Skeletal muscle satellite cell (primary cell): ENCODE data around the gene ADCY2.

Experiments used
- H3K27me3 ChIP-seq: 2 replicates; pipeline ENCODE4 v1.7.0; 2013; ENCODE audit warnings: low read length; ENCODE audit not compliant: control insufficient read depth, insufficient read depth
- H3K36me3 ChIP-seq: 2 replicates; pipeline ENCODE4 v1.7.0; 2013; ENCODE audit warnings: mild to moderate bottlenecking, control low read depth, low read length; ENCODE audit not compliant: insufficient read depth
- H3K4me1 ChIP-seq: 2 replicates; pipeline ENCODE4 v1.7.0; 2013; ENCODE audit warnings: low read length; ENCODE audit not compliant: control insufficient read depth, insufficient read depth
- H3K4me2 ChIP-seq: 2 replicates; pipeline ENCODE4 v1.7.0; 2013; ENCODE audit warnings: mild to moderate bottlenecking, low read length
- H3K4me3 ChIP-seq: 2 replicates; pipeline ENCODE4 v1.7.0; 2013; ENCODE audit warnings: low read length
- H3K9ac ChIP-seq: 2 replicates; pipeline ENCODE4 v1.7.0; 2013; ENCODE audit warnings: mild to moderate bottlenecking, low read depth, low read length, moderate library complexity
- H3K9me3 ChIP-seq: replicated peaks from 2 replicates; pipeline ENCODE4 v1.7.0; 2013; ENCODE audit warnings: mild to moderate bottlenecking, control low read depth, low read length

ADCY2 gene

DNA sequence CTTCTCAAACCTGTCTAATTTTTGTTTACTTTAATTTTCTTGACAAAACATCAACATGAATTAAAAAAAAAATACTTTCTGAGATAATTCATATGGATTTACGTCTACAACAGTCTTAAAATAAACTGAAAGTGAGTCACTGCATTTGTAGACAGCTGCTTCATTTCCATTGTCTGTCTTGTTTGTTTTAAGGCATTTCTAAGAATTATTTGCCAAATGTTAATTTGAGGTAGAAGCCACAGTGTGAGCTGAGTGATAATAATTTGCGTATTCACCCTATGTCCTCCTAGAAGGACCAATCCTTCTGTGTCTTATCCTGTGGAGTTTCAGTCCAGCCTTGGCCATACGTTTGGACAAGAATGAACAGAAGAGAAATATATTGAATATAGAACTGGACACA is 280.5 kb downstream of the ADCY2 start:
- no peaks in the 10 kb centered on the region for H3K36me3 ChIP-seq
- H3K4me2 ChIP-seq = no peak overlapping the region
- H3K9ac ChIP-seq = no peak overlapping the region
- H3K4me1 ChIP-seq = no peaks in the 10 kb centered on the region
- no peaks in the 10 kb centered on the region for H3K27me3 ChIP-seq
- no peaks in the 10 kb centered on the region for H3K9me3 ChIP-seq
- no peak overlapping the region for H3K4me3 ChIP-seq

- Histone ChIP-seq H3K9me3 (no peaks in the 10 kb centered on the region), H3K36me3 (no peaks in the 10 kb centered on the region), H3K27me3 (no peaks in the 10 kb centered on the region), H3K9ac (no peak overlapping the region), H3K4me1 (no peaks in the 10 kb centered on the region), H3K4me3 (no peak overlapping the region), H3K4me2 (no peak overlapping the region)
Measured at GRCh38 chr5:7678030-7678429, 282.1 kb downstream of the ADCY2 start.

DNA sequence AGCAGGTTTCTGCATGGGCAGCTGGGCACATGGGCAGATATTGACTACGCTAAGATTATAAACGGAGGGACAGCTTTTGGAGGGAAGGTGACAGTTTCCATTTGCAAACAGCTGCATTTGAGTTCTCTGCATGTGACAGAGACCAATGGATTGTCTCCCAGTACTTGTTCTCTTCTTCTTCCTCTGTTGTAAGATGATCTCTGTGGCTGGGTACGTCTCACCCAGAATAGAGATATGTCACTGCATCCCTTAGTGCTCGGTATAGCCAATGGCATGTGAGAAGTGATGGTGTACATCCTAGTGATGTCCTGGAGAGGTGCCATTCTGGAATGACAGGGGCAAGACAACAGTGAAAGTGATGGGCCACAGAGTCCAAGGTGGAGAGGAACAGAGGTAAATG is 283.7 kb downstream of the ADCY2 start:
- Histone ChIP-seq H3K9me3 (no peaks in the 10 kb centered on the region), H3K9ac (no peak overlapping the region), H3K4me2 (no peak overlapping the region)

DNA sequence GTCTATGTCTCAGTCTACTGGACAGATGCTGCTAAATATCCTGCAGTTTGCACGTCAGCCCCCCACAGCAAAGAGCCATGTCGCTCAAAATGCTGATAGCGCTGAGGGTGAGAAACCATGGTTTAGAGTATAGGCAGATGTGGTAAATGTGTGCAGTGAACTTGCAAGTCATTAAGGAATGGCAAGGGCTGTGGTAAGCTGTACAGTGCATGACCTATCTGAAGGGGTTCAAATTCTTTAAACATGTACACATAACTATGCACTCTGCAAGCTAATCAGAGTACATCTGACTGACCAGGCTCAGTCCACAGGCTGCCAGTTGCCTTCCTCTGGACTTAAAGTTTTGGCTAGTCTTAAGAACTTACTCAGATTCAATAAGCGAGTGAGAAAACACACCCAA is 284.3 kb downstream of the ADCY2 start:
- Histone ChIP-seq H3K4me3 (no peak overlapping the region), H3K9ac (no peak overlapping the region), H3K4me1 (no peaks in the 10 kb centered on the region), H3K36me3 (no peaks in the 10 kb centered on the region), H3K27me3 (no peaks in the 10 kb centered on the region), H3K4me2 (no peak overlapping the region), H3K9me3 (no peaks in the 10 kb centered on the region)

More for the DNA sequence above, 283.7 kb downstream of the ADCY2 start:
- Histone ChIP-seq H3K36me3 (no peaks in the 10 kb centered on the region), H3K27me3 (no peaks in the 10 kb centered on the region), H3K4me1 (no peaks in the 10 kb centered on the region), H3K4me3 (no peak overlapping the region)

DNA sequence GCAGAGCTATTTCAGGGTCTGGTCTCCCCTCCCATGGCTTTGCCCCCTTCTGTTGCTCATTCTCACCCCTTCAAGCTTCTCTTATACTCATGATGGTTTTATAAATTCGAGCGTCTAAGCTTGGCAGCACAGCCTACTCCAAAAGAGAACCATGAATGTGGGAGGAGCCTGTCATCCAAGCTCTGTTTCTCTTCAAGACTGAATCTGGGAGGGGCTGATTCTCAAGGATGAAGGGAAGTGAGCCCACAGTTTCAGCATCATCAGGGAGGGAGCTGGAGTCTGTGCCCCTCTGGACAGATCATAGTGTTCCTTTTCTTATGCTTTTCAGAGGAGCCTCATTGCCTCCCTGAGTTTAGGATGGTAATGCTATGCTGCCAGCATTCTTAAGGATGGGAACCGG is 286.4 kb downstream of the ADCY2 start:
- H3K4me1 ChIP-seq = no peaks in the 10 kb centered on the region
- no peaks in the 10 kb centered on the region for H3K36me3 ChIP-seq
- H3K27me3 ChIP-seq = no peaks in the 10 kb centered on the region
- no peak overlapping the region for H3K4me3 ChIP-seq
- no peak overlapping the region for H3K9ac ChIP-seq
- H3K4me2 ChIP-seq = no peak overlapping the region
- no peaks in the 10 kb centered on the region for H3K9me3 ChIP-seq

GRCh38 chr5:7683753-7684152 is 287.8 kb downstream of the ADCY2 start:
- Histone ChIP-seq H3K4me1 (no peaks in the 10 kb centered on the region), H3K9me3 (no peaks in the 10 kb centered on the region), H3K36me3 (no peaks in the 10 kb centered on the region), H3K27me3 (no peaks in the 10 kb centered on the region), H3K4me3 (no peak overlapping the region), H3K9ac (no peak overlapping the region), H3K4me2 (no peak overlapping the region)

DNA sequence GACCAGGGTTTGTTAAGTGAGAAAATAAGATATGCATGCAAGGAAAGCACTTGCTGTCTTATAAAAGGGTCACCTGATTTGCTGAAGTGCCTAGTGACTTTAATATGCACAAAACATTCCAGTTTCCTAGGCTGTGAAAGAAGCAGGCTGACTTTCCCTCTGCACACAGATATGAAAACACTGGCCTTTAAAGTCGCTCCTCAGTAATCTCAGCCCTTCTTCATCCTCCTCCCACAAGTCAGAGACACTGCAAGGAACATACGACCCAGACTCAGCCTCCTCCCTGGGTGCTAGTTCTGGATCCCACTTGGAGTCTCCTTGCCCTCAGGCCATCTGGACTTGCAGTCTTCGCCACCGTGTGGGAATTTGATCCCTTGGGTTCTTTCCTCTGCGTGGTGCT is 288.9 kb downstream of the ADCY2 start:
- Histone ChIP-seq H3K36me3 (no peaks in the 10 kb centered on the region), H3K9ac (no peak overlapping the region), H3K4me1 (no peaks in the 10 kb centered on the region), H3K4me3 (no peak overlapping the region), H3K27me3 (no peaks in the 10 kb centered on the region), H3K4me2 (no peak overlapping the region), H3K9me3 (no peaks in the 10 kb centered on the region)

DNA sequence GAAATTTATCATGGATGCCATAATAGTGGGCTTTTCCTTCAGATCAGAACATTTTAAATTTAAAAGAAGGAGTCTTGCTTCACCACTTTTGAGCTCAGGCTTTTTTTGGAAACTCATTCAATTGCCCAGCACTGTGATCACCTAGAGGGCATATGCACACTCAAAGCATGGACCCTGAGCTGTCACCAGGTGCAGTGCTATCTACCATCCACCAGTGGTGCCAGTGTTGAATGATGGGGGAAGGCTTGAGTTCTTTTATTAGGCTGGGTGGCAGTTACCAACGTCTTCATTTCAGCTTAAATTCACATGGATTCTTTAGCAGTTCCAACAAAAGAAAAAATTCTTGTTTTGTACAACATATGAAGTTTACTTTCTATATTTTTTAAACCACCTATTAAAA is 290.9 kb downstream of the ADCY2 start:
- H3K9me3 ChIP-seq = no peaks in the 10 kb centered on the region
- H3K36me3 ChIP-seq = no peaks in the 10 kb centered on the region
- H3K27me3 ChIP-seq = no peaks in the 10 kb centered on the region
- H3K9ac ChIP-seq = no peak overlapping the region
- no peak overlapping the region for H3K4me2 ChIP-seq
- no peaks in the 10 kb centered on the region for H3K4me1 ChIP-seq
- H3K4me3 ChIP-seq = no peak overlapping the region

GRCh38 chr5:7690557-7690956 is 294.6 kb downstream of the ADCY2 start:
- no peaks in the 10 kb centered on the region for H3K27me3 ChIP-seq
- no peaks in the 10 kb centered on the region for H3K4me1 ChIP-seq
- no peak overlapping the region for H3K4me3 ChIP-seq
- H3K4me2 ChIP-seq = no peak overlapping the region
- no peaks in the 10 kb centered on the region for H3K9me3 ChIP-seq
- H3K9ac ChIP-seq = no peak overlapping the region
- no peaks in the 10 kb centered on the region for H3K36me3 ChIP-seq

DNA sequence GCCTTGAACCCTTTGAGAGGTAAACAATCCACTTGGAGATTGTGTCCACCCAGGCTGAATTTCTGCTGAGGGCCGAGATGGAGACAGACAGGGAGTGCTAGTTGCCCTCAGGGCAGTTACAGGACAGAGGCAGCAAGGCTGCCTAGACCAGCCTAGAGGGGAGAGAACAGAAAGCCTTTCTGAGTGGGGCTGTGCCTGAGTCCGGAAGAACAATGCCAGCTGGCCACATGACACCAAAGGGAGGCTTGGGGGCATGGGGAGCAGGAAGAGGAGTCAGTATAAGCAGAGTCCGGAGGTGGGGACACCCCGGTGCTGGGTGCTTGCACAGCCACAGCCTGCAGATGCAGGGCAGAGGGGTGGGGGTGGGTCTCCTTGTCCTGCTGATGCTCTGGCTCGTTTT is 309.3 kb downstream of the ADCY2 start:
- Histone ChIP-seq H3K4me1 (no peaks in the 10 kb centered on the region), H3K4me3 (no peak overlapping the region), H3K27me3 (no peaks in the 10 kb centered on the region), H3K9ac (no peak overlapping the region), H3K36me3 (no peaks in the 10 kb centered on the region), H3K4me2 (no peak overlapping the region), H3K9me3 (no peaks in the 10 kb centered on the region)

DNA sequence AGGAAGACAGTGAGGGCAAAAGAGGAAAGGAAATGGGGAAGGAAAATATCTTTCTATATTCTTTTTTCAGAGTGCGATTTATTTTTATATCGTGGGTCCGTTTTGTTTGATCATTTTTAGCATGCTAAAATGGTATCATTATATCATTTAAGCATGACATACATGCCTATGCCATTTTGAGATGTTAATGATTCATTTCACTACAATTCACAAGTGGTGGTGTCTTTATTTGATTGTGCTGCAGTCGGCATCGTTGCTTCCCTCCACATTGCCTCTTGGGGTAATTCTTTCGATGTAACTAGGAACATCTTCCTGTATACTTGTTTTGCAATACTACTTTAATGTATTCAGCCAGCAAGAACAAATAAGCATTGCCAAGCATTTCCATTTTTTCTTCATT is 309.8 kb downstream of the ADCY2 start:
- Histone ChIP-seq H3K27me3 (no peaks in the 10 kb centered on the region), H3K4me3 (no peak overlapping the region), H3K4me1 (no peaks in the 10 kb centered on the region)

DNA sequence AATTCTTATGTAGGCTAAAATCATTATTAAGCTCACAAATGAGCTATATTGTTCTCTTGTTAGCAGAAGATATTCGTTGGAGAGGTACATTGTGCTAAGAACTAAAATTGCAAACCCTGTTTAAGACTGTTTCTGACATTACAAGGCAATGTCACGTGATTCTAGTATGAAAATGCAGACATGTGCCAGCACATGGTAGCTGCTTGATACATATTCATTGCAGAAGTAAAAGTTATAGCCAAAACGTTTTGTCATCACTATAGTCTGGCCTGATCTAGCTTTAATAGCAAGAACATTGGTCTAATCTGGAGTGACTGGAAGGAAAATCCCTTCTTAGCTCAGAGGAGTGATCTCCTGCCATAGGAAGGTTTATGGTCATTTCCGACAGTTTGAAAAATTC is 310.3 kb downstream of the ADCY2 start:
- Histone ChIP-seq H3K9me3 (no peaks in the 10 kb centered on the region), H3K9ac (no peak overlapping the region), H3K4me2 (no peak overlapping the region), H3K36me3 (no peaks in the 10 kb centered on the region), H3K27me3 (no peaks in the 10 kb centered on the region), H3K4me3 (no peak overlapping the region), H3K4me1 (no peaks in the 10 kb centered on the region)

More for the DNA sequence above, 309.8 kb downstream of the ADCY2 start:
- H3K9me3 ChIP-seq = no peaks in the 10 kb centered on the region
- no peak overlapping the region for H3K9ac ChIP-seq
- H3K36me3 ChIP-seq = no peaks in the 10 kb centered on the region
- no peak overlapping the region for H3K4me2 ChIP-seq
